ENCODE results near the gene RIN3. TPM values are rescaled to one million over a fixed set of nuclear protein-coding genes. Genes with fewer than 3 reads are reported as not detected.
A peak's percentile ranks its signal among the peaks of the same experiment; 100 is the strongest.

The RIN3 gene
- total RNA-seq, 1 donor: 7.3 TPM

DNA sequence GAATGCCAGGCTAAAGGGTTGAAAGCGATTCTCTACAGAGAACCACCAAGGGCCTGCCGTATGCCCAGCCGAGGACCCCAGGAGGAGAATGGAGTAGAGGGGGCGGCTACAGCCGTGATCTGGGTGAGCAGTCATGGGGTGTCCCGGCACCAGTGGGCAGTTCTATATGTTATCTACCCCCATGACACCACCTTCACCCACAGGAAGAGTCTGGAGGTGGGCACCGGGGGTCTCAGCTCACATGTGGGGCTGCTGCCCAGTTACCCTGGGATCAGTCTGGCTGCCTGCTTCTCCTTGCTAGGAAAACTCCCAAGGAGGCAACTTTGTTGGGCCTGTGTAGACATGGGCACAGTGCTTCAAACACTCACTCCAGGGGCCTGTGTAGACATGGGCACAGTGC, 135.5 kb downstream of the RIN3 start:
- TF ChIP-seq CTCF (IDR thresholded peaks at IDR 0.05; ENCODE audit: insufficient read depth, low read depth, low read length): no peak
- DNase-seq (ENCODE audit: low read depth): no peak
- H3K4me3 ChIP-seq (ENCODE audit: low read depth, low read length): no peak overlapping the region

DNA sequence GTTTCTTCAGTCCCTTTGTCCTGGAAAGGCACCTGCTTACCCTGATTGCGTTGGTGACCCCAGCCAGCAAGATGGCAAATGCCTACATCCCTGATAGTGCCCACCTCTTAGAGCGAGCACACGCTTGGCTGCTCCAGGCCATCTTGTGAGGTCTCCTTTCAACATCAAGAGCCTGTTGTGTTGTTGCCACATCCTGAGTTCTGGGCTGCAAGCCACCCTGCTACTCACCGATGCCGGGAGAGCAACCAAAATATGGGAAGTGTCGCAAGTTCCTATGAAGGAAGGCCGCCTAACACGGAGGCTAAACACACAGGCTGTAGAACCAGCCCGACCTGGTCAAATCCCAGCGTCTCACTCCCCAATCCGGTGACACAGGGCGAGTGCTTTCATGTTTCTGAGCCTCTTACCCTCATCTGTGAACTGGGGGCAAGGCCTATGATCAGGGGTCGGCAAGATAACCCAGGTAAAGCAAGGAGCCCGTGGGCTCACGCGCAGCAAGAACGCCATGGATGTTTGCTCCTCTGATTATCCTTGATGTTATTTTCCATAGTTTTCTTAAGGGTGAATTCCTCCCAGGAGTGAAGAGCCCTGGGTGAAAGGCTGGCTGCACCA, 136.5 kb downstream of the RIN3 start:
- no peak overlapping the region for H3K4me3 ChIP-seq (ENCODE audit: low read depth, low read length)
- TF ChIP-seq CTCF (IDR thresholded peaks at IDR 0.05; ENCODE audit: insufficient read depth, low read depth, low read length): no peak
- peak; percentile 95 for DNase-seq (ENCODE audit: low read depth)

DNA sequence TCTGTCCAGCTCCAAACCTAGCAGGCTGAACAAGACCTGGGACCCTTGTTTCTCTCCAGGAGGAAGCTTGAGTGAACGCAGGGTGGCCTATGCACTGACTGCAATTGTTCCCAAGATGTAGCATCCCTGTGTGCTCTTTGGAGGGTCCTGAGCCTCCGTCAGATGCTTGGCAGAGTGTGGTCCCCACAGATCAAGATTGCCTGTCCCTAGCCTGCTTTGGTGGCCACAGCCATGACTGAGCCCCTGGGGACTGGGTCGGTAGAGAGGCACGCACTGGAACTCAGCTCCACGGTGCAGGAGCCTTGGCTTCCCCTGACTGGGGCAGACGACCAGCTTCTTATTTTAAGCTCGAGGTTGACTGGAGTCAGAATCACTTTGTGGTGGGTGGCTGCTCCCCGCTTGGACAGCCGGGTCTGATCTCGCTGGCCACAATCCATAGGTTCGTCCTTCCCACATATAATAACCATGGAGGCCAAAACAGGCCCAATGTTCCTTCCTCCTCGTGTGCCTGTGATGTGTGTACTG, 137.1 kb downstream of the RIN3 start:
- no peak for DNase-seq (ENCODE audit: low read depth)
- H3K4me3 ChIP-seq (ENCODE audit: low read depth, low read length): no peak overlapping the region

GRCh38 chr14:92651106-92651757, 137.7 kb downstream of the RIN3 start:
- no peak for TF ChIP-seq CTCF (IDR thresholded peaks at IDR 0.05; ENCODE audit: insufficient read depth, low read depth, low read length)
- no peak for DNase-seq (ENCODE audit: low read depth)
- H3K4me3 ChIP-seq (ENCODE audit: low read depth, low read length): no peak overlapping the region

More for the DNA sequence above, 137.1 kb downstream of the RIN3 start:
- no peak for TF ChIP-seq CTCF (IDR thresholded peaks at IDR 0.05; ENCODE audit: insufficient read depth, low read depth, low read length)

GRCh38 chr14:92651758-92652406, 138.3 kb downstream of the RIN3 start:
- H3K4me3 ChIP-seq (ENCODE audit: low read depth, low read length): no peak overlapping the region
- TF ChIP-seq CTCF (IDR thresholded peaks at IDR 0.05; ENCODE audit: insufficient read depth, low read depth, low read length): no peak
- DNase-seq (ENCODE audit: low read depth): no peak

- TF ChIP-seq CTCF (IDR thresholded peaks at IDR 0.05; ENCODE audit: insufficient read depth, low read depth, low read length): no peak
- DNase-seq (ENCODE audit: low read depth): no peak
- no peak overlapping the region for H3K4me3 ChIP-seq (ENCODE audit: low read depth, low read length)
These were observed 139.0 kb downstream of the RIN3 start for GRCh38 chr14:92652413-92653151.

Measured in fibroblast of villous mesenchyme (primary cell).